Measurements from ENCODE around the gene RSBN1.

Gene RSBN1

DNA sequence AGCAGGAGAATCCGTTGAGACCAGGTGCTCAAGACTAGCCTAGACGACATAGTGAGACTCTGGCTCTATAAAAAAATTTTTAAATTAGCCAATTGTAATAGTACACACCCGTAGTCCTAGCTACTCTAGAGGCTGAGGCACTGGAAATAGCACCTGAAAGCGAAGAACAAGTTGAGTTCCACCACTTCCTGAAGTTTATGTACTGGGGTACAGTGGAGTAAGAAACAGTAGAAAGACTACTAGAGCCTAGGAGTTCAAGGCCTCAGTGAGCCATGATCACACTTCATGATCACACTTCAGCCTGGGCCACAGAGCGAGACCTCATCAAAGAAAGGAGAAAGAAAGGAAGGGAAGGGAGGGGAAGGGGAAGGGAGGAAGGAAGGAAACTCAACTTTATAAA is 19.8 kb downstream of the RSBN1 start:
- H3K27ac ChIP-seq, result no peak overlapping the region
- TF ChIP-seq, protein P1, sequence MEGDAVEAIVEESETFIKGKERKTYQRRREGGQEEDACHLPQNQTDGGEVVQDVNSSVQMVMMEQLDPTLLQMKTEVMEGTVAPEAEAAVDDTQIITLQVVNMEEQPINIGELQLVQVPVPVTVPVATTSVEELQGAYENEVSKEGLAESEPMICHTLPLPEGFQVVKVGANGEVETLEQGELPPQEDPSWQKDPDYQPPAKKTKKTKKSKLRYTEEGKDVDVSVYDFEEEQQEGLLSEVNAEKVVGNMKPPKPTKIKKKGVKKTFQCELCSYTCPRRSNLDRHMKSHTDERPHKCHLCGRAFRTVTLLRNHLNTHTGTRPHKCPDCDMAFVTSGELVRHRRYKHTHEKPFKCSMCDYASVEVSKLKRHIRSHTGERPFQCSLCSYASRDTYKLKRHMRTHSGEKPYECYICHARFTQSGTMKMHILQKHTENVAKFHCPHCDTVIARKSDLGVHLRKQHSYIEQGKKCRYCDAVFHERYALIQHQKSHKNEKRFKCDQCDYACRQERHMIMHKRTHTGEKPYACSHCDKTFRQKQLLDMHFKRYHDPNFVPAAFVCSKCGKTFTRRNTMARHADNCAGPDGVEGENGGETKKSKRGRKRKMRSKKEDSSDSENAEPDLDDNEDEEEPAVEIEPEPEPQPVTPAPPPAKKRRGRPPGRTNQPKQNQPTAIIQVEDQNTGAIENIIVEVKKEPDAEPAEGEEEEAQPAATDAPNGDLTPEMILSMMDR (IDR thresholded peaks at IDR 0.05), result no peak
- no peak for TF ChIP-seq ZFX (IDR thresholded peaks at IDR 0.05; ENCODE audit: borderline replicate concordance)

DNA sequence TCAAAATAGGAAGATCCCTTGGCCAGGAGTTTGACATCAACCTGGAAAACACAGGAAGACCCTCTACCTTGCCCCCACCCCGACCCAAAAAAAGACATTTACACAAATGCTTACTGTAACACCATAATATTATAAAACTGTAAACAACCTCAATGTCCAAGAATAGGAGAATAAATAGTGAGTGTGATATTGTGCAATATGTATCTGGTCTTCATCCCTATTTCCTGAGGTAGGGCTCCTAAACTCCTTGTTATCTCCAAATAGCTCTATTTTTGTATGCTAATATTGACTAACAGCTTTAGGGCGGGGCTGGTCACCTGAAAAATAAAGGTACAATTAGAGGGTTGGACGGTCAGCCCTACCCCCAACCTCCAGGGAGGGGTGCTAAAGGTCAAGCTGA is 23.5 kb downstream of the RSBN1 start:
- TF ChIP-seq, protein P1 (IDR thresholded peaks at IDR 0.05), result no peak
- no peak for TF ChIP-seq ZFX (IDR thresholded peaks at IDR 0.05; ENCODE audit: borderline replicate concordance)

DNA sequence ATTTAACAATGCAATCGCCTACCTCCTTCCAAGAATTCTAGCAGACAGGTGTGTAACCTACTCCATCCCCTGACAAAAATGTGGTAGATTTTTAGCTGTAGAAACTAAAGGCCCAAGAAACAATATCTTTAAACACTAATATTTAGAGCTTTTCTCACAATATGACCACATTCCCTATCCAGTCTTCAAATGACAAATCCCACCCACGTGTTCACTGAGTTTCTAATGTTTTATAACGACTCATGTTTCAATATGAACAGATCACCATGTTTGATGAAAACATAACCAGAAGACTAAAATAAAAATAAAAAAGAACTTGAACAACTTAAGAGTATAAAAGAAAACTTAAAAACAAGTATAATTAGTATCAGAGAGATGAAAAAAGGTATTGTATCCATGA is 24.6 kb downstream of the RSBN1 start:
- no peak for TF ChIP-seq ZFX (IDR thresholded peaks at IDR 0.05; ENCODE audit: borderline replicate concordance)
- TF ChIP-seq, protein P1 (IDR thresholded peaks at IDR 0.05), result no peak
- no peak overlapping the region for H3K27ac ChIP-seq

More for the DNA sequence above, 23.5 kb downstream of the RSBN1 start:
- no peak overlapping the region for H3K27ac ChIP-seq

DNA sequence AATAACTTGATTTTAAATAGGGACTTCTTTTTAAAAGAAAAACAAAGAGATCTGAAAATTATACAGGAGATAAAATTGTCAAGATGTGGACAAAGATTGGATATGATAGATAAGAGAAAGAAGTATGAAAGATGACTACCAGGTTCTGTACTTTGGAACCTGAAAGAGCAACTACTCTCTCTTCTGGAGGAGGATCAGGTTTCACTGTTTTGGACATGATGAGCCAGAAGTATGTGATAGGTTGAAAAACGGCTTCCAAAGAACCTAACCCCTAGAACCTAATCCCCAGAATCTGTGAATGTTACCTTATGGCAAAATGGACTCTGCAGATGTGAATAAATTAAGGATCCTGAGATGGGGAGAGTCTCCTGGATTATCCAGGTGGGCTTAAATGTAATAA is 26.2 kb downstream of the RSBN1 start:
- TF ChIP-seq, protein P1 (IDR thresholded peaks at IDR 0.05), result no peak
- H3K27ac ChIP-seq, result peak overlapping the region; percentile 8

DNA sequence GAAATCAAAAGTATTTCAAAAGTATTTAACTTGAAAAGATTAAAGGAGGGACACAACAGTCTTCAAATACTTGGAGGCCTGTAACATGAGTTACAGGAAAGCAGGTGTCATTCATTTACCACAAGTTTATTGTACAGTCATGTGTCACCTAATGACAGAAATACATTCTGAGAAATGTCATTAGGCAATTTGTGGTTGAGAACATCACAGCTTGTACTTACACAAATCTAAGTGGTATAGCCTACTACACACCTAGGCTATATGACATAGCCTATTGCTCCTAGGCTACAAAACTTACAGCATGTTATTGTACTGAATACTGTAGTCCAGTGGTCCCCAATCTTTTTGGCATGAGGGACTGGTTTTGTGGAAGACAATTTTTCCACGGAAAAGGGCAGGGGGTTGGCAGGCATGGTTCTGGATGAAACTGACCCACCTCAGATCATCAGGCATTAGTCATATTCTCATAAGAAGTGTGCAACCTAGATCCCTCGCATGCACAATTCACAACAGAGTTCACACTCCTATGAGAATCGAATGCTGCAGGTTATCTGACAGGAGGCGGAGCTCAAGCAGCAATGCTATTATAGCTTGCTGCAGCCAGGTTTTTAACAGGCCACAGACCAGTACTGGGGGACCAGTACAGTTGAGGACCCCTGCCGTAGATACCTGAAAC is 28.0 kb downstream of the RSBN1 start:
- TF ChIP-seq, protein P1 (IDR thresholded peaks at IDR 0.05), result no peak
- no peak overlapping the region for H3K27ac ChIP-seq

DNA sequence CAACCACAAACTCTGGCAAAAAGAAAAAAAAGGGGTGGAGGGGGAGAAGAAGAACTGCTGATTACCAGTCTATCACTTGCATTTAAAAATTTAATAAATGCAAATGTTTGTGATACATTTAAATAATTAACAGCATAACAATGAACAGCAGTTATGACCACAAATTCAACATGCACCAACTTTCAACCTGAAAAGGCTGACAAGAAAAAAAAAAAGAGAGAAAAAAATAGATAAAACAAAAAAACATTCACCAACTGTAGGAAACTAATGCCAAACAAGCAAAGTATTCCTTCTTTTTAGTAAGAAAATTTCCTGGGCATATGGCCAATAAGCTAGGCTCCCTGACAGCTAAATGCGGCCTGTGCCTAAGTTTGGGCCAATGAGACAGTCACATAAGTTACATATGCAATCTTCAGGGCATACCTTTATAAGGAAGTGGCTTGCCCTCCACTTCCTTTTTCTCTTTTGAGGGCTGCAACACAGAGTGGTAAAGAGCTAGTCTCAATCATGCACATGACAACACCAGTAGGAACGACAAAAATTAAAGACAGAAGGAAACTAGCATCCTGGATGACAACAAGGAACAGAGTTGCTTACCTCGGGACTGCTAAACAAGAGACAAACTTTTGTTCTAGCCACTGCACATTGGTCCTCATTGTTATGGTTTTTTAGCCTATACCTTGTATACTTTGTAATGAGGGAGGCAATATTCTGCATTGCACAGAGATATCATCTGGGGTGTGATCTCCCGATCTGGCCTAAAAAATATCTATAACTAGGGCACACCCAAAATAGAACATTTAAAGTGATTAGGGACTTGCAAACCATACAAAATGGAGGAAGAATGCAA is 28.8 kb downstream of the RSBN1 start:
- no peak for TF ChIP-seq ZFX (IDR thresholded peaks at IDR 0.05; ENCODE audit: borderline replicate concordance)
- TF ChIP-seq, protein P1 (IDR thresholded peaks at IDR 0.05), result no peak
- H3K27ac ChIP-seq, result no peak overlapping the region

DNA sequence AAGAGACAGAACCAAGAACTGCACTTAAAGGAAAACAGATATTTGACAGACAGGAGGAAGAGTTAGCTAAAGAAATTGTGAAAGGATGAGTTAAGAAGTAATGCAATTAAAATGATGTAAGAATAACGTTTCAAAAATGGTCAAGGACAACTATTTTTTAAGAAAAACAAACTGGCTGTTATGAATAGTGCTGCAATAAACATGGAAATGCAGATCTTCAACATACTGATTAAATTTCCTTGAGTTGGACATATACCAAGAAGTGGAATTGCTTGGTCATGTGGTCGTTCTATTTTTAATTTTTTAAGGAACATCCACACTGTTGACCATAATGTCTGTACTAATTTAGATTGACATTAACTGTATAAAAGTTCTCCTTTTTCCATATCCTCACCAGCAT is 29.9 kb downstream of the RSBN1 start:
- no peak for TF ChIP-seq ZFX (IDR thresholded peaks at IDR 0.05; ENCODE audit: borderline replicate concordance)
- TF ChIP-seq, protein P1 (IDR thresholded peaks at IDR 0.05), result no peak
- H3K27ac ChIP-seq, result no peak overlapping the region
